B cell (primary cell): ENCODE results near the gene PDLIM5. TPM values are rescaled to one million over a fixed set of nuclear protein-coding genes. Genes with fewer than 3 reads are reported as not detected.

Experiments used
- ATAC-seq: fragments of 200-7000 bp; cut with Tn5 transposase; one replicate; pipeline ENCODE4 v1.10.0; 2021; ENCODE audit warnings: low read depth, mild to moderate bottlenecking, moderate number of reproducible peaks, moderate library complexity
- CTCF ChIA-PET: fragments of 350-600 bp; sonication (Branson Sonifier 250); formaldehyde crosslinking; loops from one replicate; lab custom pipeline; 2021; ENCODE audit warnings: antibody characterized with exemption, inconsistent platforms; lab: Charles Lee
- POLR2A ChIA-PET: fragments of 350-600 bp; sonication (Branson Sonifier 250); formaldehyde crosslinking; loops from one replicate; lab custom pipeline; 2021; ENCODE audit warnings: antibody characterized with exemption; lab: Charles Lee
- DNase-seq: peaks from one replicate; pipeline ENCODE4 v3.0.0; 2013
- H2AFZ ChIP-seq: 2 replicates; pipeline ENCODE4 v1.6.1; 2012; ENCODE audit warnings: mild to moderate bottlenecking, low read depth, low read length; ENCODE audit not compliant: insufficient read depth, poor library complexity, severe bottlenecking
- H3K27ac ChIP-seq, 2 donors: 1 replicate in 1 of 2; 2 replicates in 1 of 2; pipeline ENCODE4 v1.5.1; 2012 to 2013; ENCODE audit warnings: low read length in 2 of 2, mild to moderate bottlenecking in 2 of 2, moderate library complexity in 1 of 2
- H3K27me3 ChIP-seq, 4 experiments: fragments of 200-600 bp in 1 of 4; sonication (generic) in 1 of 4; replicated peaks in 1 of 4; 1 replicate in 2 of 4; 2 replicates in 2 of 4; pipeline versions ENCODE4 v1.6.1 to v1.7.0; 2013 to 2016; ENCODE audit warnings: low read length in 3 of 4, mild to moderate bottlenecking in 2 of 4, mixed read lengths in 1 of 4, moderate library complexity in 1 of 4; ENCODE audit not compliant: insufficient read depth in 4 of 4, control insufficient read depth in 3 of 4; ENCODE audit errors: control extremely low read depth in 1 of 4
- H3K36me3 ChIP-seq, 2 experiments: replicated peaks in 1 of 2; 1 replicate in 1 of 2; 2 replicates in 1 of 2; pipeline versions ENCODE4 v1.6.1 to v1.7.1; 2013; ENCODE audit warnings: low read length in 1 of 2; ENCODE audit not compliant: insufficient read depth in 2 of 2, control insufficient read depth in 1 of 2; ENCODE audit errors: control extremely low read depth in 1 of 2, extremely low read depth in 1 of 2
- H3K4me1 ChIP-seq, 2 donors: fragments of 200-600 bp in 1 of 2; sonication (generic) in 1 of 2; 1 replicate in 1 of 2; 2 replicates in 1 of 2; pipeline versions ENCODE4 v1.5.1 to v1.6.1; 2013 to 2017; ENCODE audit warnings: low read length in 2 of 2; ENCODE audit not compliant: control insufficient read depth in 2 of 2, insufficient read depth in 2 of 2
- H3K4me2 ChIP-seq: replicated peaks from 2 replicates; pipeline ENCODE3; 2012; ENCODE audit warnings: mild to moderate bottlenecking, low read depth, low read length; ENCODE audit not compliant: poor library complexity, severe bottlenecking
- H3K4me3 ChIP-seq, 5 experiments: fragments of 200-600 bp in 1 of 5; sonication (generic) in 1 of 5; 1 replicate in 3 of 5; 2 replicates in 2 of 5; pipeline versions ENCODE4 v1.5.1 to v1.7.0; 2011 to 2016; ENCODE audit warnings: low read length in 4 of 5, mild to moderate bottlenecking in 4 of 5, low read depth in 2 of 5, control low read depth in 1 of 5, moderate library complexity in 1 of 5; ENCODE audit not compliant: insufficient read depth in 1 of 5; ENCODE audit errors: control extremely low read depth in 1 of 5, extremely low read depth in 1 of 5
- H3K79me2 ChIP-seq: fragments of 200-600 bp; sonication (generic); one replicate; pipeline ENCODE4 v1.6.0; 2016; ENCODE audit warnings: low read length; ENCODE audit not compliant: control insufficient read depth, insufficient read depth
- H3K9ac ChIP-seq: fragments of 200-600 bp; sonication (generic); 2 replicates; pipeline ENCODE4 v1.6.1; 2017; ENCODE audit warnings: mild to moderate bottlenecking, low read length, moderate library complexity
- H3K9me3 ChIP-seq, 3 donors: one replicate each; pipeline versions ENCODE4 v1.6.1 to v1.7.1; 2013; ENCODE audit warnings: low read length in 2 of 3; ENCODE audit not compliant: control insufficient read depth in 2 of 3, insufficient read depth in 1 of 3; ENCODE audit errors: control extremely low read depth in 1 of 3
- H4K20me1 ChIP-seq: 2 replicates; pipeline ENCODE4 v1.6.0; 2012; ENCODE audit warnings: mild to moderate bottlenecking, low read length; ENCODE audit not compliant: insufficient read depth, control insufficient read depth, poor library complexity, severe bottlenecking
- H3K27ac Mint-ChIP-seq: one replicate; pipeline ENCODE4 v1.8.0; 2021; ENCODE audit warnings: mixed read lengths
- H3K27me3 Mint-ChIP-seq: one replicate; pipeline ENCODE4 v1.8.0; 2021; ENCODE audit warnings: mixed read lengths
- H3K4me1 Mint-ChIP-seq: one replicate; pipeline ENCODE4 v1.8.0; 2021; ENCODE audit warnings: mixed read lengths
- H3K4me3 Mint-ChIP-seq: one replicate; pipeline ENCODE4 v1.8.0; 2021; ENCODE audit warnings: mixed read lengths
- H3K9me3 Mint-ChIP-seq: one replicate; pipeline ENCODE4 v1.8.0; 2022; ENCODE audit warnings: mixed read lengths; ENCODE audit not compliant: insufficient read depth
- EZH2 ChIP-seq: IDR thresholded peaks from 2 replicates; pipeline ENCODE4 v1.6.1; 2012; ENCODE audit warnings: borderline replicate concordance, low read depth, mild to moderate bottlenecking, moderate library complexity, low read length; ENCODE audit not compliant: insufficient read depth, poor library complexity, severe bottlenecking
- WGBS: methylation state at CpG from one replicate; pipeline ENCODE4 v1.1.5; 2013; ENCODE audit warnings: missing lambda C conversion rate; ENCODE audit not compliant: insufficient coverage; 5-methylcytosine and 5-hydroxymethylcytosine counted together
- intact Hi-C: fragments of 100-400 bp; cut with micrococcal nuclease; formaldehyde crosslinking; loops from one replicate; pipeline ENCODE4 v1.10.0; 2022
- polyA plus RNA-seq: library from polyadenylated mRNA; depleted of rRNA; stranded (reverse); fragments of >200 nt; gene quantifications from 2 replicates; pipeline ENCODE4 v1.2.3, GENCODE V29; 2012
- total RNA-seq, 2 donors: library from RNA; stranded (reverse); fragments of 120-200 nt in 1 of 2; gene quantifications; 1 replicate in 1 of 2; 2 replicates in 1 of 2; pipeline versions ENCODE4 v1.2.3 to v1.2.4, GENCODE V29; 2013 to 2022
- TF ChIP-seq, protein P1 (sequence below): fragments of 200-600 bp; IDR thresholded peaks from one replicate; pipeline ENCODE4 v1.8.0; 2022; ENCODE audit warnings: antibody characterized with exemption, mild to moderate bottlenecking

PDLIM5 gene
- total and polyA plus RNA-seq, 2 donors (not counting 1 experiment from before 2014, with no cell fraction given): 24.0 to 30.2 TPM

DNA sequence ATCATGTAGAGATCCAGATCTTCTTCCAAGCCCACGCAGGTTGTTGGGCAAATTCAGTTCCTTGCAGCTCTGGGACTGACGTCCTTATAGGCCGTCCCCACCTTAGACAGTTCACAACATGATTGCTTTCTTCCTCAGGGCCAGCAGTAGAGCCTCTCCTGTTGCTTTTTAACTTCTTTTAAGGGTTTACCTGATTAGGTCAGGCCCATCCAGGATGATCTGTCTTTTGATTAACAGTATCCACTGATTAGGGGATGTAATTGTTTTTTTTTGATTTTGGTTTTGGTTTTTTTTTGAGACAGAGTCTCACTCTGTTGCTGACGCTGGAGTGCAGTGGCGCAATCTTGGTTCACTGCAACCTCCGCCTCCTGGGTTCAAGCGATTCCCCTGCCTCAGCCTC lies 197.0 kb downstream of the PDLIM5 start:
- TF ChIP-seq, protein P1, sequence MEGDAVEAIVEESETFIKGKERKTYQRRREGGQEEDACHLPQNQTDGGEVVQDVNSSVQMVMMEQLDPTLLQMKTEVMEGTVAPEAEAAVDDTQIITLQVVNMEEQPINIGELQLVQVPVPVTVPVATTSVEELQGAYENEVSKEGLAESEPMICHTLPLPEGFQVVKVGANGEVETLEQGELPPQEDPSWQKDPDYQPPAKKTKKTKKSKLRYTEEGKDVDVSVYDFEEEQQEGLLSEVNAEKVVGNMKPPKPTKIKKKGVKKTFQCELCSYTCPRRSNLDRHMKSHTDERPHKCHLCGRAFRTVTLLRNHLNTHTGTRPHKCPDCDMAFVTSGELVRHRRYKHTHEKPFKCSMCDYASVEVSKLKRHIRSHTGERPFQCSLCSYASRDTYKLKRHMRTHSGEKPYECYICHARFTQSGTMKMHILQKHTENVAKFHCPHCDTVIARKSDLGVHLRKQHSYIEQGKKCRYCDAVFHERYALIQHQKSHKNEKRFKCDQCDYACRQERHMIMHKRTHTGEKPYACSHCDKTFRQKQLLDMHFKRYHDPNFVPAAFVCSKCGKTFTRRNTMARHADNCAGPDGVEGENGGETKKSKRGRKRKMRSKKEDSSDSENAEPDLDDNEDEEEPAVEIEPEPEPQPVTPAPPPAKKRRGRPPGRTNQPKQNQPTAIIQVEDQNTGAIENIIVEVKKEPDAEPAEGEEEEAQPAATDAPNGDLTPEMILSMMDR: no peak
- no peak for TF ChIP-seq EZH2
- no peaks in the 10 kb centered on the region for H3K4me1 Mint-ChIP-seq
- Histone ChIP-seq H3K4me1 (no peaks in the 10 kb centered on the region), H3K4me3 (no peak overlapping the region), H3K4me2 (no peak overlapping the region), H2AFZ (no peak overlapping the region), H3K27me3 (no peaks in the 10 kb centered on the region), H3K27ac (no peak overlapping the region), H4K20me1 (no peaks in the 10 kb centered on the region), H3K9ac (no peak overlapping the region), H3K36me3 (peaks cover 0 to 2% of the 10 kb centered on the region in 2 experiments), H3K79me2 (no peaks in the 10 kb centered on the region), H3K9me3 (no peaks in the 10 kb centered on the region)
- DNase-seq (no peak), ATAC-seq (no peak)
- 98% methylated on average over 6 of the region's 7 CpGs for WGBS
- H3K4me3 Mint-ChIP-seq: no peak overlapping the region
- no peak overlapping the region for H3K27ac Mint-ChIP-seq
- H3K27me3 Mint-ChIP-seq: no peaks in the 10 kb centered on the region
- ChIA-PET POLR2A (no interaction called here), CTCF (no interaction called here)
- H3K9me3 Mint-ChIP-seq: no peaks in the 10 kb centered on the region
- intact Hi-C loops: no loop called here

DNA sequence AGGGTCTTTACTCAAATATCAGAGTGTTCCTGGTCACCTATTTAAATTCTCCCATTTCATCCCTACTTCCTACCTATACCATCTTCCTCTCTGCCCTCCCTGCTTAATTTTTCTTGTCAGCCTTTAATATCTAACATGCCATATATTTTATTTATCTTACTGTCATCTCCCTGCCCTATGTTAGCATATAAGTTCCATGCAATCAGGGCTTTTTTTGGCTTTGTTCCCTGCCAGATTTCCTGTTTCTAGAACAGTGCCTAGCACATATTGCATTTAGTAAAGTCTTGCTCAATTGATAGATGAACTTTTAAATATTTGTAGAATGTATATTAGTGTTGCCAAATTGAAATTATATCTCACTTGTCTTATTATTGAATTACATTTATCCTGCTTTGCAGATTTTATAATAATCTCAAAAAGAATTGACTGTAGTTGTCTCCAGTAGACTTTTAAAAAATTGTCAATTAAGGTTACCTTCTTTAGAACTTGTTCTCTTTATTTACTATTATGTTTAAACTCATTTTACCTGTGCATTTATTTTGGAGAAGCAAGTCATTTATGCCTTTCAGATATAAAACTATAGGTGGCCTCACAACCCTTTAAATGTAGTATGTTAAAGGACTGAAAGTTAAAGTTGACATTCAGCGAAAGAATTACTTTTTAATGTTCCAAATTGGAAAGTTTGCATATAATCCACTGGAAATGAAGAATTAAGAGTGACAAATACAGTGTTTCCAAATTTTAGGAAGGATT lies 197.8 kb downstream of the PDLIM5 start:
- WGBS: no CpG with 5 or more reads among the region's 1 CpG
- H3K27me3 ChIP-seq: no peaks in the 10 kb centered on the region
- Mint-ChIP-seq H3K9me3 (no peaks in the 10 kb centered on the region), H3K27me3 (no peaks in the 10 kb centered on the region), H3K4me3 (no peak overlapping the region), H3K4me1 (no peaks in the 10 kb centered on the region), H3K27ac (no peak overlapping the region)
- ATAC-seq (no peak), DNase-seq (no peak)
- intact Hi-C loops: no loop called here
- no peak overlapping the region for H3K4me3 ChIP-seq
- no peak overlapping the region for H2AFZ ChIP-seq
- H3K36me3 ChIP-seq: no peaks in the 10 kb centered on the region
- no peak overlapping the region for H3K9ac ChIP-seq
- H3K27ac ChIP-seq: no peak overlapping the region
- POLR2A ChIA-PET: no interaction called here
- H3K4me2 ChIP-seq: no peak overlapping the region
- H3K9me3 ChIP-seq: no peaks in the 10 kb centered on the region
- H4K20me1 ChIP-seq: no peaks in the 10 kb centered on the region
- H3K79me2 ChIP-seq: no peaks in the 10 kb centered on the region
- CTCF ChIA-PET: no interaction called here
- TF ChIP-seq EZH2: no peak
- TF ChIP-seq, protein P1: no peak
- no peaks in the 10 kb centered on the region for H3K4me1 ChIP-seq
